Measurements from ENCODE around the gene PTPN21.

Gene PTPN21

GRCh38 chr14:88553886-88554456, 836 bp downstream of the PTPN21 start:
- CTCF ChIA-PET = no interaction called here
- 13% methylated on average over 17 of the region's 19 CpGs for WGBS (ENCODE audit: insufficient coverage)
- POLR2A ChIA-PET = no interaction called here

GRCh38 chr14:88552876-88553275, 1.9 kb downstream of the PTPN21 start:
- no peak overlapping the region for H3K27ac ChIP-seq (ENCODE audit: insufficient read depth in 1 of 2, low read depth in 1 of 2, low read length in 2 of 2, poor library complexity in 1 of 2, severe bottlenecking in 2 of 2)
- H3K4me3 ChIP-seq (ENCODE audit: control insufficient read depth in 1 of 7, extremely low read depth in 1 of 7, insufficient read depth in 4 of 7, low read depth in 2 of 7, low read length in 6 of 7) = no peak overlapping the region
- H3K27me3 ChIP-seq (replicated peaks in 2 of 5; ENCODE audit: control insufficient read depth in 4 of 5, insufficient read depth in 5 of 5, low read length in 4 of 5) = peaks cover 21 to 62% (median 36%) of the 10 kb centered on the region in 5 experiments
- CTCF ChIA-PET = interaction anchor here (1.0 to 1.1 kb wide), 2 partner anchors 12 to 538 kb away, joined by 3 read pairs; no protein-coding TSS in a partner anchor
- H3K4me1 ChIP-seq (ENCODE audit: control extremely low read depth in 1 of 4, control insufficient read depth in 4 of 4, insufficient read depth in 4 of 4, low read length in 3 of 4) = peaks cover 2 to 33% (median 28%) of the 10 kb centered on the region in 4 experiments
- no CpG with 5 or more reads among the region's 2 CpGs for WGBS (ENCODE audit: insufficient coverage)
- H3K9me3 ChIP-seq (ENCODE audit: control extremely low read depth in 1 of 5, control insufficient read depth in 4 of 5, insufficient read depth in 2 of 5, low read depth in 1 of 5, low read length in 4 of 5) = no peaks in the 10 kb centered on the region
- peak in 1 of 3 donors; percentile 10 for DNase-seq
- H3K36me3 ChIP-seq (ENCODE audit: control insufficient read depth in 4 of 4, insufficient read depth in 4 of 4, low read length in 3 of 4) = no peaks in the 10 kb centered on the region
- POLR2A ChIA-PET = no interaction called here

More at GRCh38 chr14:88553886-88554456, 836 bp downstream of the PTPN21 start:
- peak in 2 of 3 donors; percentile 43 to 52 for DNase-seq
- Histone ChIP-seq H3K27ac (ENCODE audit: insufficient read depth in 1 of 2, low read depth in 1 of 2, low read length in 2 of 2, poor library complexity in 1 of 2, severe bottlenecking in 2 of 2) (no peak overlapping the region), H3K36me3 (ENCODE audit: control insufficient read depth in 4 of 4, insufficient read depth in 4 of 4, low read length in 3 of 4) (no peaks in the 10 kb centered on the region), H3K4me3 (ENCODE audit: control insufficient read depth in 1 of 7, extremely low read depth in 1 of 7, insufficient read depth in 4 of 7, low read depth in 2 of 7, low read length in 6 of 7) (peak overlapping the region in 5 of 7 experiments; percentile 6 to 65 (median 53)), H3K4me1 (ENCODE audit: control extremely low read depth in 1 of 4, control insufficient read depth in 4 of 4, insufficient read depth in 4 of 4, low read length in 3 of 4) (peaks cover 2 to 33% (median 28%) of the 10 kb centered on the region in 4 experiments), H3K27me3 (replicated peaks in 2 of 5; ENCODE audit: control insufficient read depth in 4 of 5, insufficient read depth in 5 of 5, low read length in 4 of 5) (peaks cover 21 to 65% (median 36%) of the 10 kb centered on the region in 5 experiments), H3K9me3 (ENCODE audit: control extremely low read depth in 1 of 5, control insufficient read depth in 4 of 5, insufficient read depth in 2 of 5, low read depth in 1 of 5, low read length in 4 of 5) (no peaks in the 10 kb centered on the region)

GRCh38 chr14:88551980-88552431, 2.8 kb downstream of the PTPN21 start:
- WGBS (ENCODE audit: insufficient coverage) = 15% methylated on average over 22 of the region's 23 CpGs
- Histone ChIP-seq H3K4me1 (ENCODE audit: control extremely low read depth in 1 of 4, control insufficient read depth in 4 of 4, insufficient read depth in 4 of 4, low read length in 3 of 4) (peaks cover 2 to 25% (median 21%) of the 10 kb centered on the region in 4 experiments), H3K27me3 (replicated peaks in 2 of 5; ENCODE audit: control insufficient read depth in 4 of 5, insufficient read depth in 5 of 5, low read length in 4 of 5) (peaks cover 21 to 60% (median 36%) of the 10 kb centered on the region in 5 experiments), H3K9me3 (ENCODE audit: control extremely low read depth in 1 of 5, control insufficient read depth in 4 of 5, insufficient read depth in 2 of 5, low read depth in 1 of 5, low read length in 4 of 5) (no peaks in the 10 kb centered on the region), H3K4me3 (ENCODE audit: control insufficient read depth in 1 of 7, extremely low read depth in 1 of 7, insufficient read depth in 4 of 7, low read depth in 2 of 7, low read length in 6 of 7) (peak overlapping the region in 5 of 7 experiments; percentile 51 to 79 (median 62)), H3K36me3 (ENCODE audit: control insufficient read depth in 4 of 4, insufficient read depth in 4 of 4, low read length in 3 of 4) (no peaks in the 10 kb centered on the region), H3K27ac (ENCODE audit: insufficient read depth in 1 of 2, low read depth in 1 of 2, low read length in 2 of 2, poor library complexity in 1 of 2, severe bottlenecking in 2 of 2) (no peak overlapping the region)
- CTCF ChIA-PET = interaction anchor here (1.0 to 1.1 kb wide), 2 partner anchors 13 to 538 kb away, joined by 3 read pairs; no protein-coding TSS in a partner anchor
- POLR2A ChIA-PET = no interaction called here
- DNase-seq = peak in 1 of 3 donors; percentile 5

- WGBS (ENCODE audit: insufficient coverage) = 16% methylated on average over 40 of the region's 50 CpGs
- ChIA-PET POLR2A (no interaction called here), CTCF (interaction anchor here (1.1 kb wide), 1 partner anchor 13 kb away, joined by 3 read pairs; no protein-coding TSS in a partner anchor)
- H3K9me3 ChIP-seq (ENCODE audit: control extremely low read depth in 1 of 5, control insufficient read depth in 4 of 5, insufficient read depth in 2 of 5, low read depth in 1 of 5, low read length in 4 of 5) = no peaks in the 10 kb centered on the region
- peak; percentile 33 to 57 (median 47) for DNase-seq
- H3K27ac ChIP-seq (ENCODE audit: insufficient read depth in 1 of 2, low read depth in 1 of 2, low read length in 2 of 2, poor library complexity in 1 of 2, severe bottlenecking in 2 of 2) = no peak overlapping the region
- peak overlapping the region; percentile 41 to 79 (median 57) for H3K4me3 ChIP-seq (ENCODE audit: control insufficient read depth in 1 of 7, extremely low read depth in 1 of 7, insufficient read depth in 4 of 7, low read depth in 2 of 7, low read length in 6 of 7)
- H3K36me3 ChIP-seq (ENCODE audit: control insufficient read depth in 4 of 4, insufficient read depth in 4 of 4, low read length in 3 of 4) = no peaks in the 10 kb centered on the region
- peaks cover 19 to 53% (median 31%) of the 10 kb centered on the region in 5 experiments for H3K27me3 ChIP-seq (replicated peaks in 2 of 5; ENCODE audit: control insufficient read depth in 4 of 5, insufficient read depth in 5 of 5, low read length in 4 of 5)
- H3K4me1 ChIP-seq (ENCODE audit: control extremely low read depth in 1 of 4, control insufficient read depth in 4 of 4, insufficient read depth in 4 of 4, low read length in 3 of 4) = peaks cover 2 to 23% (median 20%) of the 10 kb centered on the region in 4 experiments
Observed at GRCh38 chr14:88551094-88551870, 3.5 kb downstream of the PTPN21 start.

- Histone ChIP-seq H3K36me3 (ENCODE audit: control insufficient read depth in 4 of 4, insufficient read depth in 4 of 4, low read length in 3 of 4) (no peaks in the 10 kb centered on the region), H3K27ac (ENCODE audit: insufficient read depth in 1 of 2, low read depth in 1 of 2, low read length in 2 of 2, poor library complexity in 1 of 2, severe bottlenecking in 2 of 2) (no peak overlapping the region), H3K27me3 (replicated peaks in 2 of 5; ENCODE audit: control insufficient read depth in 4 of 5, insufficient read depth in 5 of 5, low read length in 4 of 5) (peaks cover 15 to 41% (median 21%) of the 10 kb centered on the region in 5 experiments), H3K4me3 (ENCODE audit: control insufficient read depth in 1 of 7, extremely low read depth in 1 of 7, insufficient read depth in 4 of 7, low read depth in 2 of 7, low read length in 6 of 7) (no peak overlapping the region), H3K4me1 (ENCODE audit: control extremely low read depth in 1 of 4, control insufficient read depth in 4 of 4, insufficient read depth in 4 of 4, low read length in 3 of 4) (peaks cover 2 to 23% (median 20%) of the 10 kb centered on the region in 4 experiments), H3K9me3 (ENCODE audit: control extremely low read depth in 1 of 5, control insufficient read depth in 4 of 5, insufficient read depth in 2 of 5, low read depth in 1 of 5, low read length in 4 of 5) (no peaks in the 10 kb centered on the region)
- CTCF ChIA-PET = no interaction called here
- no peak for DNase-seq
- 100% methylated on average over 13 of the region's 15 CpGs for WGBS (ENCODE audit: insufficient coverage)
- POLR2A ChIA-PET = no interaction called here
Observed at GRCh38 chr14:88550078-88550477, 4.7 kb downstream of the PTPN21 start.

GRCh38 chr14:88547386-88547780, 7.4 kb downstream of the PTPN21 start:
- POLR2A ChIA-PET = no interaction called here
- Histone ChIP-seq H3K36me3 (ENCODE audit: control insufficient read depth in 4 of 4, insufficient read depth in 4 of 4, low read length in 3 of 4) (no peaks in the 10 kb centered on the region), H3K4me3 (ENCODE audit: control insufficient read depth in 1 of 7, extremely low read depth in 1 of 7, insufficient read depth in 4 of 7, low read depth in 2 of 7, low read length in 6 of 7) (no peak overlapping the region), H3K27ac (ENCODE audit: insufficient read depth in 1 of 2, low read depth in 1 of 2, low read length in 2 of 2, poor library complexity in 1 of 2, severe bottlenecking in 2 of 2) (no peak overlapping the region), H3K9me3 (ENCODE audit: control extremely low read depth in 1 of 5, control insufficient read depth in 4 of 5, insufficient read depth in 2 of 5, low read depth in 1 of 5, low read length in 4 of 5) (no peaks in the 10 kb centered on the region), H3K4me1 (ENCODE audit: control extremely low read depth in 1 of 4, control insufficient read depth in 4 of 4, insufficient read depth in 4 of 4, low read length in 3 of 4) (peaks cover 0 to 13% (median 11%) of the 10 kb centered on the region in 4 experiments), H3K27me3 (replicated peaks in 2 of 5; ENCODE audit: control insufficient read depth in 4 of 5, insufficient read depth in 5 of 5, low read length in 4 of 5) (peaks cover 5 to 14% (median 8%) of the 10 kb centered on the region in 5 experiments)
- no peak for DNase-seq
- CTCF ChIA-PET = no interaction called here
- WGBS (ENCODE audit: insufficient coverage) = 100% methylated on average over 2 of the region's 3 CpGs

All from common myeloid progenitor, CD34-positive (primary cell).